Heart left ventricle (tissue), 13 donors: ENCODE measurements around the gene TMBIM6.

Experiments
- POLR2A ChIP-seq, 2 donors: fragments of 450-650 bp; IDR thresholded peaks; one replicate each; pipeline ENCODE4 v1.6.1; 2017; ENCODE audit warnings: antibody characterized with exemption in 2 of 2, mild to moderate bottlenecking in 2 of 2, moderate library complexity in 2 of 2
- TF ChIP-seq, protein P1 (sequence below), 12 donors: fragments of 200-600 bp; sonication (generic) in 4 of 12; IDR thresholded peaks; one replicate each; pipeline versions ENCODE4 v1.5.0 to v1.8.0; 2018 to 2022; ENCODE audit warnings: antibody characterized with exemption in 12 of 12, mild to moderate bottlenecking in 5 of 12
- donor health status: ischemic (EF 13 %, LVEDD 7.1; RV severe dilation, severe dysfunction).
- donor health status: DM: no; HTN: yes; CAD: no.
- donor health status: DM: no; HTN: no; CAD: no.
- donor health status: ischemic (EF 25% LVEDD 6.9; RV normal size, moderate dysfunction).
- donor health status: ischemic (EF 25% LVEDD 5.7; RV mildly dilated, moderate dysfunction).
- donor health status: ischemic (EF 35%, LVEDD 5.7; RV mildly dilated, moderate dysfunction).
- donor health status: nonischemic (EF 11% LVEDD 7.7; RV severe dilation, severe dysfunction).
- donor health status: DM: yes; HTN: yes; CAD: no.
- donor health status: PGD.
- donor health status: ischemic (EF 29% LVEDD 5.4; RV normal size, mild dysfunction).
- donor health status: nonischemic (EF 23%, LVEDD 6.1; RV moderate dilation, normal function).

DNA sequence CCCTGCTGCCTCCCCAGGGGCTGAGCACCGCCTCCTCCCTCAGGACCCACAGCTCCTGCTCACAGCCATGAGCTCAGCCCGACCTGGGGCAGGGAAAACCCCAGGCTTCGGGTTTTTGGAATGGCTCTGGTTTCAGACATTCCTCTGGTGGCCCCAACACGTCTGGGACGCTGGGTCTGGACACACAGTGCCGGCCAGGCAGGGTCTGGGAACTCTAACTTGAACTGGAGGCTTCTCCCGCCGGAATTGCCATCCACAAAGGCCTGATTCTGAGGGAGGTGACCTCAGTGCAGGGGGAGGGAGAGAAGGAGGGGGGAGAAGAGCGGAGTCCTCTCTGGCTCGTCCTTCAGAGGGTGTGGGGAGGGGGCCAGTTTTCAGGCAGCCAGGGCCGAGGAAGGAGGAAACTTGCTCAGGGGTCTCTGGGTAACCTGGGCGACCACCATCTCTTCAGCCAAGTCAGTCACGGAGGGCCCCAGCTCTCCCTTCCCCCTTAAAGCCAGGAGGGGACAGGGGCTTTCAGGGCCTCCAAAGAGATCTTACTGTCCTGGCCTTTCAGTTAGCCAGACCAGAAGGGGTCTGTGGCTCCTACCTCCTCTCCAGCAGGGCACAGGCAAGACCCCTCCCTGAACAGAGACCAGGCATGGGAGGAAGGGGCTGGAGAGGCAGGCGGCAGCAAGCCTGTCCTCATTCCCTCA is 67.5 kb downstream of the TMBIM6 start:
- TF ChIP-seq, protein P1, sequence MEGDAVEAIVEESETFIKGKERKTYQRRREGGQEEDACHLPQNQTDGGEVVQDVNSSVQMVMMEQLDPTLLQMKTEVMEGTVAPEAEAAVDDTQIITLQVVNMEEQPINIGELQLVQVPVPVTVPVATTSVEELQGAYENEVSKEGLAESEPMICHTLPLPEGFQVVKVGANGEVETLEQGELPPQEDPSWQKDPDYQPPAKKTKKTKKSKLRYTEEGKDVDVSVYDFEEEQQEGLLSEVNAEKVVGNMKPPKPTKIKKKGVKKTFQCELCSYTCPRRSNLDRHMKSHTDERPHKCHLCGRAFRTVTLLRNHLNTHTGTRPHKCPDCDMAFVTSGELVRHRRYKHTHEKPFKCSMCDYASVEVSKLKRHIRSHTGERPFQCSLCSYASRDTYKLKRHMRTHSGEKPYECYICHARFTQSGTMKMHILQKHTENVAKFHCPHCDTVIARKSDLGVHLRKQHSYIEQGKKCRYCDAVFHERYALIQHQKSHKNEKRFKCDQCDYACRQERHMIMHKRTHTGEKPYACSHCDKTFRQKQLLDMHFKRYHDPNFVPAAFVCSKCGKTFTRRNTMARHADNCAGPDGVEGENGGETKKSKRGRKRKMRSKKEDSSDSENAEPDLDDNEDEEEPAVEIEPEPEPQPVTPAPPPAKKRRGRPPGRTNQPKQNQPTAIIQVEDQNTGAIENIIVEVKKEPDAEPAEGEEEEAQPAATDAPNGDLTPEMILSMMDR (IDR thresholded peaks at IDR 0.05): no peak
- TF ChIP-seq POLR2A (IDR thresholded peaks at IDR 0.05): no peak
